Right lobe of liver (tissue), 4 donors: Measurements from ENCODE around the gene INPP4A.

Experiments
- POLR2A ChIP-seq: fragments of 450-650 bp; IDR thresholded peaks from one replicate; pipeline ENCODE4 v1.6.1; 2017; ENCODE audit warnings: antibody characterized with exemption, mild to moderate bottlenecking
- TF ChIP-seq, protein P1 (sequence below), 4 donors: fragments of 200-600 bp in 3 of 4; fragments of 450-650 bp in 1 of 4; IDR thresholded peaks; one replicate each; pipeline versions ENCODE4 v1.5.1 to v1.8.0; 2016 to 2022; ENCODE audit warnings: antibody characterized with exemption in 4 of 4, mild to moderate bottlenecking in 2 of 4
- donor health status: DM: no; HTN: no; CAD: no.
- donor health status: DM: no; HTN: no; CAD: no.
- donor health status: DM: no; HTN: yes; CAD: no.

DNA sequence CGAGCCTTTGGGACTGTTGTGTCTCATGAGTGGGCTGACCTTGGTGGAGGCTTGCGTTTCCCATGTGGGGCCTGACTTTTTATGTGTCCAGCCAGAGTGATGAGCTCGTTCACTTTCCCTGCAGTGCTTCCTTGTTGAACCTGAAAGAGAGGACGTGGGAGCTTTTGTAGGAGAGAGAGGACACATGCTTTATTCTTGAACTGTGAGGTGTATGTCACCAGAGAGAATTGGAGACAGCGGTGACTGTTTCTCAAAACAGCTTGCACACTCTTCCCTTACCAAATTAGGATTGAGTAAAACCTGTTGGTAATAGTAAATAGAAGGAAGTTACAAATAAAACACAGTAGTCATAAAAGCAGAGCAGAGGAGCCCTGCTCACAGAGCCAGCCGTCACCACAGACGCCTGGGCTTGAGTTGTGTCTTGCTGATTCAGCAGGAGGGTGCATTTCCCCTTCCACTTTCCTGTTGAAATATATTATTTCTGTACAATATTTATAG, 60.7 kb downstream of the INPP4A start:
- TF ChIP-seq, protein P1, sequence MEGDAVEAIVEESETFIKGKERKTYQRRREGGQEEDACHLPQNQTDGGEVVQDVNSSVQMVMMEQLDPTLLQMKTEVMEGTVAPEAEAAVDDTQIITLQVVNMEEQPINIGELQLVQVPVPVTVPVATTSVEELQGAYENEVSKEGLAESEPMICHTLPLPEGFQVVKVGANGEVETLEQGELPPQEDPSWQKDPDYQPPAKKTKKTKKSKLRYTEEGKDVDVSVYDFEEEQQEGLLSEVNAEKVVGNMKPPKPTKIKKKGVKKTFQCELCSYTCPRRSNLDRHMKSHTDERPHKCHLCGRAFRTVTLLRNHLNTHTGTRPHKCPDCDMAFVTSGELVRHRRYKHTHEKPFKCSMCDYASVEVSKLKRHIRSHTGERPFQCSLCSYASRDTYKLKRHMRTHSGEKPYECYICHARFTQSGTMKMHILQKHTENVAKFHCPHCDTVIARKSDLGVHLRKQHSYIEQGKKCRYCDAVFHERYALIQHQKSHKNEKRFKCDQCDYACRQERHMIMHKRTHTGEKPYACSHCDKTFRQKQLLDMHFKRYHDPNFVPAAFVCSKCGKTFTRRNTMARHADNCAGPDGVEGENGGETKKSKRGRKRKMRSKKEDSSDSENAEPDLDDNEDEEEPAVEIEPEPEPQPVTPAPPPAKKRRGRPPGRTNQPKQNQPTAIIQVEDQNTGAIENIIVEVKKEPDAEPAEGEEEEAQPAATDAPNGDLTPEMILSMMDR (IDR thresholded peaks at IDR 0.05): no peak
- peak; percentile 45 for TF ChIP-seq POLR2A
